Heart right ventricle (tissue), 16 donors: ENCODE data around the gene SP4. TPM values are rescaled to one million over a fixed set of nuclear protein-coding genes. Genes with fewer than 3 reads are reported as not detected.

Experiments
- ATAC-seq, 8 donors: fragments of 200-7000 bp; cut with Tn5 transposase; one replicate each; pipeline ENCODE4 v1.9.1; 2020; ENCODE audit warnings: mild to moderate bottlenecking in 8 of 8, moderate library complexity in 8 of 8, moderate number of reproducible peaks in 1 of 8
- DNase-seq, 2 donors: peaks; one replicate each; pipeline ENCODE4 v3.0.0-alpha.2; 2020
- H3K27ac ChIP-seq, 10 donors: fragments of 200-600 bp; sonication (generic) in 2 of 10; one replicate each; pipeline versions ENCODE4 v1.5.0 to v1.8.0; 2020 to 2022; ENCODE audit warnings: mild to moderate bottlenecking in 3 of 10
- H3K27me3 ChIP-seq, 7 donors: fragments of 200-600 bp; one replicate each; pipeline ENCODE4 v1.8.0; 2021 to 2022; ENCODE audit warnings: mild to moderate bottlenecking in 2 of 7
- H3K36me3 ChIP-seq, 9 donors: fragments of 200-600 bp; sonication (generic) in 1 of 9; one replicate each; pipeline versions ENCODE4 v1.5.0 to v1.8.0; 2020 to 2022; ENCODE audit warnings: mild to moderate bottlenecking in 2 of 9
- H3K4me1 ChIP-seq, 9 donors: fragments of 200-600 bp; sonication (generic) in 1 of 9; one replicate each; pipeline versions ENCODE4 v1.5.0 to v1.8.0; 2020 to 2022; ENCODE audit warnings: mild to moderate bottlenecking in 4 of 9
- H3K4me3 ChIP-seq, 10 donors: fragments of 200-600 bp; sonication (generic) in 2 of 10; one replicate each; pipeline versions ENCODE4 v1.5.0 to v1.8.0; 2020 to 2022; ENCODE audit warnings: mild to moderate bottlenecking in 7 of 10, moderate library complexity in 2 of 10
- H3K9me3 ChIP-seq, 11 donors: fragments of 200-600 bp in 10 of 11; sonication (generic) in 2 of 11; one replicate each; pipeline versions ENCODE4 v1.5.0 to v1.8.0; 2013 to 2022; ENCODE audit warnings: mild to moderate bottlenecking in 2 of 11, control low read depth in 1 of 11, moderate library complexity in 1 of 11
- CTCF ChIP-seq, 9 donors: fragments of 200-600 bp; sonication (generic) in 2 of 9; IDR thresholded peaks; one replicate each; pipeline versions ENCODE4 v1.5.0 to v1.8.0; 2021 to 2022; ENCODE audit warnings: antibody characterized with exemption in 9 of 9, mild to moderate bottlenecking in 5 of 9, moderate library complexity in 1 of 9
- WGBS, 2 donors: extraction: QIAGEN DNeasy Blood & Tissue Kit; methylation state at CpG; one replicate each; pipeline ENCODE4 v1.1.7; 2013; ENCODE audit warnings: inconsistent platforms in 1 of 2; 5-methylcytosine and 5-hydroxymethylcytosine counted together
- intact Hi-C, 10 donors: fragments of 100-400 bp; cut with DNase I; formaldehyde crosslinking; loops; one replicate each; pipeline versions ENCODE4 v1.11.1 to v1.14.2; 2022
- polyA plus RNA-seq, 2 donors: library from polyadenylated mRNA; stranded (reverse); fragments of 200-250 nt; gene quantifications; one replicate each; pipeline ENCODE4 v1.2.3, GENCODE V29; 2013
- total RNA-seq, 10 donors: library from RNA; stranded (reverse); fragmentation: NEBNext Ultra II Directional in 3 of 10; extraction: Animal tissue kit (Norgen Biotek cat#: 25700) in 3 of 10; gene quantifications; one replicate each; pipeline versions ENCODE4 v1.2.1 to v1.2.4, GENCODE V29; 2021 to 2023
- donor health status: Arrhythmogenic right ventricular cardiomyopathy.
- donor health status: ischemic (EF 13 %, LVEDD 7.1; RV severe dilation, severe dysfunction).
- donor health status: healthy with polysubstance abuse.
- donor health status: DM: no; HTN: yes; CAD: no.
- donor health status: DM: no; HTN: no; CAD: no.
- donor health status: ischemic (EF 25% LVEDD 6.9; RV normal size, moderate dysfunction).
- donor health status: ischemic (EF 25% LVEDD 5.7; RV mildly dilated, moderate dysfunction).
- donor health status: healthy.
- donor health status: DM: yes; HTN: yes; CAD: no.
- donor health status: Ischemic cardiomyopathy.
- donor health status: ischemic (EF 35%, LVEDD 5.7; RV mildly dilated, moderate dysfunction).
- donor health status: nonischemic (EF 11% LVEDD 7.7; RV severe dilation, severe dysfunction).
- donor health status: DM: yes; HTN: yes; CAD: no.
- donor health status: PGD.
- donor health status: ischemic (EF 29% LVEDD 5.4; RV normal size, mild dysfunction).
- donor health status: nonischemic (EF 23%, LVEDD 6.1; RV moderate dilation, normal function).

Gene SP4
- total and polyA plus RNA-seq, 12 donors, result 1.6 to 9.9 (median 6.5) TPM

- Histone ChIP-seq H3K4me1 (peaks cover 0 to 45% (median 41%) of the 10 kb centered on the region in 9 donors), H3K4me3 (peak overlapping the region; percentile 16 to 97 (median 80)), H3K36me3 (peaks cover 0 to 12% (median 0%) of the 10 kb centered on the region in 9 donors), H3K27me3 (no peaks in the 10 kb centered on the region), H3K27ac (peak overlapping the region; percentile 83 to 98 (median 94)), H3K9me3 (no peaks in the 10 kb centered on the region)
- ATAC-seq, result peak; percentile 91 to 97 (median 95)
- peak; percentile 99 for DNase-seq
- intact Hi-C loops, result loop anchor here in 1 of 10 donors (2.0 kb wide), 1 partner anchor 483 kb away; no protein-coding TSS in a partner anchor
- peak in 7 of 9 donors; percentile 12 to 48 (median 29) for TF ChIP-seq CTCF (IDR thresholded peaks at IDR 0.05)
- 0% methylated on average over 50 to 57 of the region's 57 CpGs for WGBS, 2 donors
Observed at GRCh38 chr7:21427182-21427870, 557 bp upstream of the SP4 start.

- H3K36me3 ChIP-seq, result peaks cover 0 to 12% (median 0%) of the 10 kb centered on the region in 9 donors
- DNase-seq (no peak), ATAC-seq (no peak)
- H3K4me3 ChIP-seq, result peak overlapping the region; percentile 63 to 97 (median 80)
- peaks cover 0 to 54% (median 48%) of the 10 kb centered on the region in 9 donors for H3K4me1 ChIP-seq
- peak overlapping the region in 9 of 10 donors; percentile 83 to 98 (median 94) for H3K27ac ChIP-seq
- no peak for TF ChIP-seq CTCF (IDR thresholded peaks at IDR 0.05)
- intact Hi-C loops, result no loop called here
- H3K9me3 ChIP-seq, result no peaks in the 10 kb centered on the region
- 1 to 3% methylated on average over 5 of the region's 5 CpGs for WGBS, 2 donors
- no peaks in the 10 kb centered on the region for H3K27me3 ChIP-seq
Observed at GRCh38 chr7:21428659-21428941, 717 bp downstream of the SP4 start.

- peak overlapping the region; percentile 63 to 97 (median 80) for H3K4me3 ChIP-seq
- no peak for TF ChIP-seq CTCF (IDR thresholded peaks at IDR 0.05)
- intact Hi-C loops, result no loop called here
- peaks cover 0 to 12% (median 0%) of the 10 kb centered on the region in 9 donors for H3K36me3 ChIP-seq
- DNase-seq (no peak), ATAC-seq (no peak)
- no peaks in the 10 kb centered on the region for H3K9me3 ChIP-seq
- no peaks in the 10 kb centered on the region for H3K27me3 ChIP-seq
- WGBS, 2 donors, result 30 to 42% methylated on average over 3 of the region's 3 CpGs
- H3K27ac ChIP-seq, result peak overlapping the region in 2 of 10 donors; percentile 92 to 94
- peaks cover 0 to 54% (median 48%) of the 10 kb centered on the region in 9 donors for H3K4me1 ChIP-seq
Observed at GRCh38 chr7:21429021-21429420, 1.1 kb downstream of the SP4 start.

DNA sequence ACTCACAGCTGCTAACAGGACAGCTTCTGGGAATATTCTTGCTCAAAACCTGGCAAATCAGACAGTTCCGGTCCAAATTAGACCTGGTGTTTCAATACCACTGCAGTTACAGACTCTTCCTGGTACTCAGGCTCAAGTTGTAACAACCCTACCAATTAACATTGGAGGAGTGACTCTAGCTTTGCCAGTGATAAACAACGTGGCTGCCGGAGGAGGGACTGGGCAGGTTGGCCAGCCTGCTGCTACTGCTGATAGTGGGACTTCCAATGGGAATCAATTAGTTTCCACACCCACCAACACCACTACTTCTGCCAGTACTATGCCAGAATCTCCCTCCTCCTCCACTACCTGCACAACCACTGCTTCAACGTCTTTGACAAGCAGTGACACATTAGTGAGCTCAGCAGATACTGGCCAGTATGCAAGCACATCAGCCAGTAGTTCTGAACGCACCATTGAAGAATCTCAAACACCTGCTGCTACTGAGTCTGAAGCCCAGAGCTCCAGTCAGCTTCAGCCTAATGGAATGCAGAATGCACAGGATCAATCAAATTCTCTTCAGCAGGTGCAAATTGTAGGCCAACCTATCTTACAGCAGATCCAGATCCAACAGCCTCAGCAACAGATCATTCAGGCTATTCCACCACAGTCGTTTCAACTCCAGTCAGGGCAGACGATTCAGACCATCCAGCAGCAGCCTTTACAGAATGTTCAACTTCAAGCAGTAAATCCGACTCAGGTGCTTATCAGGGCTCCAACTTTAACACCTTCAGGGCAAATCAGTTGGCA is 2.1 kb downstream of the SP4 start:
- ATAC-seq (no peak), DNase-seq (no peak)
- 51 to 64% methylated on average over 8 of the region's 8 CpGs for WGBS, 2 donors
- TF ChIP-seq CTCF (IDR thresholded peaks at IDR 0.05), result no peak
- Histone ChIP-seq H3K27me3 (no peaks in the 10 kb centered on the region), H3K4me3 (peak overlapping the region in 1 of 10 donors; percentile 14), H3K9me3 (no peaks in the 10 kb centered on the region), H3K4me1 (peaks cover 0 to 56% (median 48%) of the 10 kb centered on the region in 9 donors), H3K36me3 (peaks cover 0 to 12% (median 0%) of the 10 kb centered on the region in 9 donors), H3K27ac (no peak overlapping the region)
- intact Hi-C loops, result no loop called here
